Stimulated activated CD8-positive, alpha-beta memory T cell treated with anti-CD3 and anti-CD28 coated beads, Interleukin-12 subunit alpha, Interleukin-12 subunit beta, amount 100 ng/mL, for 1 hour (primary cell): ENCODE results near the gene C1orf50.
"Not testable (repeated sequence)": the region's sequence is repeated elsewhere in the genome, so short reads cannot be mapped to it uniquely, and the experiment has no call there.

Experiments used
- DNase-seq: peaks from one replicate; pipeline ENCODE4 v3.0.0-alpha.2; 2020; ENCODE audit warnings: low read depth

The C1orf50 gene

GRCh38 chr1:42739753-42740700, 27.0 kb upstream of the C1orf50 start, which contains the start of gene CLDN19:
Gene CLDN19 (minus strand): TSS chr1:42740236. CDS start chr1:42740063, 173 bp downstream.
- no peak for DNase-seq

GRCh38 chr1:42740851-42741580, 26.0 kb upstream of the C1orf50 start:
- no peak for DNase-seq

GRCh38 chr1:42741706-42742105, 25.3 kb upstream of the C1orf50 start:
- no peak for DNase-seq

GRCh38 chr1:42742141-42742540, 24.9 kb upstream of the C1orf50 start:
- no peak for DNase-seq

DNA sequence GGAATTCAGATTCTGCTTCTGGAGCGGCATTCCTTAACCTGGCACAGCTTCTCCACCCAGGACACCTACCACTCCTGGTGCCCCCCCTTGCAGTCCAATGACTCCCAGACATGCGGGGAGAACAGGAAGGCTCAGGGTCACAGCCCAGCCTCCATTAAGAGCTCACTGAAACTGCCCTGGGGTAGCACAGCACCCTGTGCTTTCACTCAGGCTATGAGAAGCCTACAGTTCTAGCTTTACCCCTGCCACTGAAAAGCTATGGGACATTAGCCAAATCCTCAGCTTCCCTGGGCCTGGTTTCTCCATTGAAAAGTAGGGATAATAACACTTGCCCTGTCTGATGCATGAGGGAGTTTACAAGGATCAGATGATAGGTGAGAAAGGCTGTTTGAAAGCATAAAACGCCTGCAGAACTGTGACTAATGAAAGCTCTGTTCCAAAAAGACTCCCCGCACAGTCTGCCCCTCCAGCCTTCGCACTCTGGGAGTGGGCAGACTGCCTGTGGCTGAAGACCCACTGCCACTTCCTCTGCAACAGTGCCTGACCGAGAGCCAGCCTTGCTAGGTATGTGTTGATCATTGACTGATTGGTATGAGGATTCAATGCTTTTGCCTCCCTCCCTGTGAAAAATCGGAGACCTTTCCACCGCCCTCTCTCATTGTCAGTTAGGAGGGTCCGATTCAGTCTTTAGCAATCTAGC, 24.3 kb upstream of the C1orf50 start:
- DNase-seq: no peak

DNA sequence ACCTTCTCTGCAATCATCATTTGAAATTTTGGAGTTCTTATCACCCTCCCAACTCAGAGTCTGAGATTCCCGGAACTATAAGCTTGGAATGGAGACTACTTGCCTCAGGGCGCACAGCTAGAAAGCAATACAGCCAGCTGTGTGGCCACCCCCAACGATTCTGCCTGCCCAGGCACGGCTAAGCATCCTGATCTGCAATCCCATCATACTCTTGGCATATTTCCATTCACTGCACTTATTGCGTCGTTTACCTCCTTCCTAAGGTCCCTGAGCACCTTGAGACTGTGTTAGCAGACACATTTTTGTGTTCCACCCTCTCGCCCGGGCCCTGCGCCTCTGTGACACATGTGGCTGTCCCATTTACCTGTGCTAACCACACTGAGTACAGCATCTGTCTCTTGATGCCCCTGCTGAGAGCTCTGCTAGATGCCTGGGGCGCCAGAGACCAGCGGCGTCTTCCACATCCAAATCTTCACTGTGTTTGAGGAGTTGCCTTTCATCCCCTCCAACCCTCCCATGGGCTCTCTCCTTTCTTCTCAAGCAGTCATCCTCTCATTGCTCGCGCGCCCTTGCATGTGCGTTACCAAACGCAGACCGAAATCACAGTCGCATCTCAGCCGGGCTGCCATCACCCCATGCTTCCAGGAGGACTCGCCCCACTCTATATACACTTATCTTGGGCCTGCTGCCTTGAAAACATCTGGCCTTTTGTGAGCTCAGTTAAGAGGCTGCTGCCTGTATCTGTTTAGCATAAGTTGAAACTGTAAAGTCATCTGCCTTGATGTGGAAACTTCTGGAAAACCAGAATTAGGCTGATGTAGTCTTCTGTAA, 23.5 kb upstream of the C1orf50 start:
- no peak for DNase-seq

DNA sequence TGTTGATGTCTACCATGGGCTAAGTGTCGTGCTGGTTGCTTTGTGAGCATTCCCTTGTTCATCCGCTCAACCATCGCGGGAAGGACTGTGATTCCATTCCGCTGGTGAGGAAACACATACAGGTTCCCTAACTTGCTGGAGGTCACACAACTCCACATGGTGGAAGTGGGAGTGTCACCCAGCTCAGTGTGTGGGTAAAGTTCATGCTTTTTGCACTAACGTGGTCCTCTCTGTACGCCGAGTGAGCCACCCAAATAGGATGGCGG, 23.0 kb upstream of the C1orf50 start:
- DNase-seq: no peak

DNA sequence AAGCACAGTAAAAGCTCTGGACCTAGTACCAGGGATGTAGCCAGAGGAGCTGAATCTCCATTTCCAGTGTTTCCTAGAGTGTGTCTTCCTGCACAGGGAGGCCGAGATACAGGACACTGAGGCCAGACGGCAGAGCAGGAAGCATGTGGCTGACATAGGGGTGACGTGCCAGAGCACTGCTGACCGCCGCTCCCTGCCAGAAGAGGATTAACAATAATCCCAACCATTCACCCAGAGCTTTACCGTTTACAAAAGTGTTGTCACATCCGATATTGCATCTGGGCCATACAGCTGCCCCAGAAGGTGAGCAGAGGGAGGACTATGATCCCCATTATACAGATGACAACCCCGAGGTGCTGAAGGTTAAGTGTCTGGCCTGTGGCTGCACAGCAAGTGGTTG, 21.2 kb upstream of the C1orf50 start:
- no peak for DNase-seq

DNA sequence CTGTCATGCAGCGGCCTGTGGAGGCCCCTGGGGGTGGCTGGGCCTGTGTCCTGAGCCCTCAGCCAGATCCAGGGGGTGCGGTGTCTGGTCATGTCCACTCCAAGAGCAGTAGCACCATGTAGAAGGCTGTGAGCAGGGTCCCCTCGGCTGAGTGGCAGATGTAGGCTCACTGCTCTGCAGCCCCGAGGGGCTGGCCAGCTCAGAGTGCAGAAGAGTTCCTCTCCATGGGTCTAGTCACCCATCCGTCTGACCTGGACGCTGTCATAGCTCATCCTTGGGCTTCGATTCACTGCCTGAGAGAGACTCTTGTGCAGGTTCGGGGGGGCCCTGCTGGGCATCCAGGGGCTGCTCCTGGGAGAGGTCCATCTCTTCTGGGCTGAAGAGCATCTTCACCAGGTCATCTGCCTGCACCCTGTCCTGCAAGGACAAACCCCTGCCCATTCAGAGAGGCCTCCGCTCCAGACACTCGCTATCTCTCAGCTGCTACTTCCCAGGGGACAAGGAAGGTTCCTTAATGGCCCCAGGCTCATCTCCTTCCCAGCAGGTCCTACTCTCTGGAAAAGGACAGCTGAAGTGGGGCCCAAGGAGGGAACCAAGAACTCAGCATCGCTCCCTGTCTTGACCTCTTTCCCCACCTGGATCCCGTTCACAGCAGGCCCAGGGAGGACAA, 20.5 kb upstream of the C1orf50 start:
- DNase-seq: no peak

DNA sequence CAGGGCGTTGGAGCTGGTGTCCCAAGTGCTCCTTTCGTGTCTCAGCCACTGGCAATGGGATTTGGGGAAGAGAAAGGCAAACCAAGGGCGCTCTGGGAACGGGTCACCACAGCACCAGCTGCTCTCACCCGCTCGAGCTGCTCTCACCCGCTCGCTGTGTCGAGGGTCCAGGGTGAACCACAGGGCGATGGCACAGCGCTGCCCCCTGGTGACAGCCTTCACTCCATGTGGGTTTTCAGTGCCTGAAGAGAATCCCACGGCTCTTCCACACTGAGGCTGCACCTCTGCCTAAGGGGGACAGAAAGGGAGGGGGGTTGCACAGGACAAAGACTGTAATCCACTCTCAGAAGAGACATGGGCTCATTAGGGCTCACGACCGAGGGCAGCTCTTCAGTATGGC, 19.9 kb upstream of the C1orf50 start:
- DNase-seq: peak; percentile 30

DNA sequence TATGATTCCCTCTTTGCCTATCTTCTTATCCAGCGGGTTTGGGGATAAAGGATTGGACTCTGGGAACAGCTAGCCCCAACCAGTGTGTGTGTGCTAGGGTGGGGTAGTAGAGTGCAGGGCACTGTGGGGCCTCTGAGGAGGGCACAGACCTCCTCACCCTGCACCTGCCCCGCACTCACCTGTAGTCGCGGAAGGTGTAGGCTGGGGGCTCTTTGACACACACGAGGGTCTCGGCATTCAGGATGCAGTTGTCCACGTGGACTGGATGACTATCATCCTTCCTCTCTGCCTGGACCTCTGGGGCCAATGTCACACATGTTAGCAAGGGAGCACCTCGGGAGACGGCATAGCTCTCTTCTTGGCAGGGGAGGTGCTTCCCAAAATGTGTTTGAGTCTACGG, 19.0 kb upstream of the C1orf50 start:
- no peak for DNase-seq

- no peak for DNase-seq
Observed at GRCh38 chr1:42748461-42749410, 18.3 kb upstream of the C1orf50 start.

- DNase-seq: no peak
Observed at GRCh38 chr1:42750041-42750440, 17.0 kb upstream of the C1orf50 start.

- not testable (repeated sequence) for DNase-seq
Observed at GRCh38 chr1:42751511-42752070, 15.5 kb upstream of the C1orf50 start.

- no peak for DNase-seq
Observed at GRCh38 chr1:42752284-42752683, 14.8 kb upstream of the C1orf50 start.

GRCh38 chr1:42753070-42753469, 14.0 kb upstream of the C1orf50 start:
- no peak for DNase-seq

DNA sequence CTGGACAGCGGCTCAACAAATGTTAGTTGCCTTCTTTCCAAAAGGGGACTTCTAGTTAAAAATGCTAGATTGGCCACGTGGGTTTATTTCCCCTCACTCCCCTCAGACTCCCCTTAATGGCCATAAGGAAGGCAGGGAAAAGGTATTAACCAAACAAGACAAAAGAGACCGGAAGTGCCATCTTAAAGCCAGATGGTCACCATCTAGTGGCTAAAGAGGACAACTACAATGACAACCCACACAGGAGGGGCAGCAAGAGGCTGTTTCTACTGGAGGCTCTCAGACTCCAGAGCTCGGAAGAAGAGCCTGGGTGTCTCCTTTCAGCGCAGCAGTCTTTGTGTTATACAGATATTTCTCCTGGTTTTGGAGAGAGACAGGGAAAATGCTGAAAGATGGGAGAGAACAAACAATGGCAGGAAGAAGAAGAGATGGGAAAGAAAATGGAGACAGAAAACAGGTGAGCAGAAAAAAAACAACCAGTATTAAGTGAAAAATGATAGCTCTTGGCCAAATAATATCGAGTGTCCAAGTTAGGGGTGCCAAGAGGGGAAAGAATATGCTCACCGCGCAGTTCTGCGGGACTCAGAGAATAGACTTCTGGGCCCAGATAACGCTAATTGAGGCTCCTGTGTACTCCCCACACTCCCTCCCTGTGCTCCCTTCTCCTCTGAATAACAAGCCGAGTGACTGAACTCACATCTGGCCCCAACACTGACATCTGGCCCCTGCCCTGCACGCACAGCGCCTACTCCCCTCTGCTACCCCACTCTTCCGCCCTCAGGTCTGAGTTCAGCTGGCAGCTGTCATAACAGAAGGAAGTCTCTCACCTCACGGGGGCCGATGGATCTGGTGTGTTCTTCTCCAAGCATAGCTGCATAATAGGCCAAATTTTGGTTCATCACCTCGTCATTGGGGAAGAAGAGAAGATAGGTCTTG, 9.8 kb upstream of the C1orf50 start:
- DNase-seq: no peak

DNA sequence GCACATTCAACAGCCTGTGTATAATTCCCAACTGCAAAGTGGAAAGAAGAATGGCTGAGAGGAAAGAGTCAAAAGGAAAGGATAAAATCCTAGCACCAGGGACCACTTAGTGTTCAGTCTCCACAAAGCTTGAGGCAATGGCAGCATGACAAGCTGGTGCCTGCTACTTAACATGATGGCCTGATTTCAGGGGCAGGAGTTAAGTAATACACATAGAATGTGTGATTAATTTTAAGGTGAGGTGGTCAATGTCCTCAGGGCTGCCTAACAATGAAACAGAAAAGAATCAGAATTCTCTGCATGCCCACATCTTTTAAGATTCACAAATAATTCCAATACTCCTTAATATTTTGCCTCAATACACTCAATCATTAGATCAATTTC, 9.2 kb upstream of the C1orf50 start:
- DNase-seq: no peak

- DNase-seq: no peak
Observed at GRCh38 chr1:42758641-42759040, 8.4 kb upstream of the C1orf50 start.
